ENCODE results near the gene NBEAL1.
"Not testable (repeated sequence)": the region's sequence is repeated elsewhere in the genome, so short reads cannot be mapped to it uniquely, and the experiment has no call there.

NBEAL1 gene

GRCh38 chr2:203014456-203015199 lies at the start of gene NBEAL1:
NBEAL1 (plus strand) TSS chr2:203014875; CDS start chr2:203016385, 1,510 bp downstream.
- peak; percentile 99 for DNase-seq (ENCODE audit: low read depth)
- peak within 1 kb of the TSS; percentile 80 for H3K4me3 ChIP-seq (ENCODE audit: low read depth, low read length)

- peak; percentile 26 for DNase-seq (ENCODE audit: low read depth)
- no peak overlapping the region for H3K4me3 ChIP-seq (ENCODE audit: low read depth, low read length)
These were observed 48.7 kb upstream of the NBEAL1 start for GRCh38 chr2:202965810-202966460.

- DNase-seq (ENCODE audit: low read depth); H3K4me3 ChIP-seq (ENCODE audit: low read depth, low read length): not testable (repeated sequence)
These were observed 45.3 kb upstream of the NBEAL1 start for GRCh38 chr2:202969404-202969803.

- no peak for DNase-seq (ENCODE audit: low read depth)
These were observed 37.9 kb upstream of the NBEAL1 start for GRCh38 chr2:202976809-202977208.

GRCh38 chr2:202982779-202983491 lies 31.7 kb upstream of the NBEAL1 start:
- no peak for DNase-seq (ENCODE audit: low read depth)

More at GRCh38 chr2:202976809-202977208, 37.9 kb upstream of the NBEAL1 start:
- no peak overlapping the region for H3K4me3 ChIP-seq (ENCODE audit: low read depth, low read length)

GRCh38 chr2:202989749-202990148 lies 24.9 kb upstream of the NBEAL1 start:
- no peak for DNase-seq (ENCODE audit: low read depth)

More at GRCh38 chr2:202982779-202983491, 31.7 kb upstream of the NBEAL1 start:
- no peak overlapping the region for H3K4me3 ChIP-seq (ENCODE audit: low read depth, low read length)

GRCh38 chr2:202990501-202990900 lies 24.2 kb upstream of the NBEAL1 start:
- H3K4me3 ChIP-seq (ENCODE audit: low read depth, low read length) = no peak overlapping the region
- DNase-seq (ENCODE audit: low read depth) = no peak

More at GRCh38 chr2:202989749-202990148, 24.9 kb upstream of the NBEAL1 start:
- no peak overlapping the region for H3K4me3 ChIP-seq (ENCODE audit: low read depth, low read length)

GRCh38 chr2:202997113-202997512 lies 17.6 kb upstream of the NBEAL1 start:
- H3K4me3 ChIP-seq (ENCODE audit: low read depth, low read length) = not testable (repeated sequence)
- DNase-seq (ENCODE audit: low read depth) = peak; percentile 8

GRCh38 chr2:203002054-203002821 lies 12.4 kb upstream of the NBEAL1 start:
- no peak overlapping the region for H3K4me3 ChIP-seq (ENCODE audit: low read depth, low read length)
- no peak for DNase-seq (ENCODE audit: low read depth)

GRCh38 chr2:203003716-203004115 lies 11.0 kb upstream of the NBEAL1 start:
- no peak for DNase-seq (ENCODE audit: low read depth)
- no peak overlapping the region for H3K4me3 ChIP-seq (ENCODE audit: low read depth, low read length)

- H3K4me3 ChIP-seq (ENCODE audit: low read depth, low read length) = peak overlapping the region; percentile 80
- no peak for DNase-seq (ENCODE audit: low read depth)
These were observed 2.0 kb downstream of the NBEAL1 start for GRCh38 chr2:203016716-203017115.

- DNase-seq (ENCODE audit: low read depth) = no peak
- H3K4me3 ChIP-seq (ENCODE audit: low read depth, low read length) = peak overlapping the region; percentile 80
These were observed 3.5 kb downstream of the NBEAL1 start for GRCh38 chr2:203018181-203018580.

GRCh38 chr2:203019142-203019541 lies 4.5 kb downstream of the NBEAL1 start:
- no peak overlapping the region for H3K4me3 ChIP-seq (ENCODE audit: low read depth, low read length)

GRCh38 chr2:203021991-203022390 lies 7.3 kb downstream of the NBEAL1 start:
- no peak overlapping the region for H3K4me3 ChIP-seq (ENCODE audit: low read depth, low read length)

More at GRCh38 chr2:203019142-203019541, 4.5 kb downstream of the NBEAL1 start:
- no peak for DNase-seq (ENCODE audit: low read depth)

GRCh38 chr2:203022751-203023150 lies 8.1 kb downstream of the NBEAL1 start:
- DNase-seq (ENCODE audit: low read depth) = no peak
- no peak overlapping the region for H3K4me3 ChIP-seq (ENCODE audit: low read depth, low read length)

More at GRCh38 chr2:203021991-203022390, 7.3 kb downstream of the NBEAL1 start:
- no peak for DNase-seq (ENCODE audit: low read depth)

- DNase-seq (ENCODE audit: low read depth) = no peak
- H3K4me3 ChIP-seq (ENCODE audit: low read depth, low read length) = no peak overlapping the region
These were observed 10.9 kb downstream of the NBEAL1 start for GRCh38 chr2:203025592-203025991.

- no peak for DNase-seq (ENCODE audit: low read depth)
- H3K4me3 ChIP-seq (ENCODE audit: low read depth, low read length) = no peak overlapping the region
These were observed 15.9 kb downstream of the NBEAL1 start for GRCh38 chr2:203030545-203030944.

GRCh38 chr2:203030991-203031390 lies 16.3 kb downstream of the NBEAL1 start:
- DNase-seq (ENCODE audit: low read depth) = no peak
- H3K4me3 ChIP-seq (ENCODE audit: low read depth, low read length) = no peak overlapping the region

- DNase-seq (ENCODE audit: low read depth) = no peak
- no peak overlapping the region for H3K4me3 ChIP-seq (ENCODE audit: low read depth, low read length)
These were observed 18.7 kb downstream of the NBEAL1 start for GRCh38 chr2:203033395-203033794.
